Erythroblast (primary cell): ENCODE data around the gene SYTL2.

ENCODE experiments used
- GATA1 ChIP-seq: IDR thresholded peaks from 2 replicates; pipeline ENCODE4 v1.6.1; 2011; ENCODE audit warnings: low read depth, mild to moderate bottlenecking, control low read depth, low read length, moderate library complexity
- POLR2A ChIP-seq: IDR thresholded peaks from 2 replicates; pipeline ENCODE4 v1.6.1; 2011; ENCODE audit warnings: mild to moderate bottlenecking, low read length

GRCh38 chr11:85774256-85775101, 36.5 kb downstream of the SYTL2 start:
- no peak for TF ChIP-seq POLR2A
- TF ChIP-seq GATA1: no peak
